ENCODE data around the gene CMSS1. TPM values are rescaled to one million over a fixed set of nuclear protein-coding genes. Genes with fewer than 3 reads are reported as not detected.

CMSS1 gene
- total and polyA plus RNA-seq, 7 experiments from 2014 or later, result 14.9 to 47.7 (median 18.4) TPM

DNA sequence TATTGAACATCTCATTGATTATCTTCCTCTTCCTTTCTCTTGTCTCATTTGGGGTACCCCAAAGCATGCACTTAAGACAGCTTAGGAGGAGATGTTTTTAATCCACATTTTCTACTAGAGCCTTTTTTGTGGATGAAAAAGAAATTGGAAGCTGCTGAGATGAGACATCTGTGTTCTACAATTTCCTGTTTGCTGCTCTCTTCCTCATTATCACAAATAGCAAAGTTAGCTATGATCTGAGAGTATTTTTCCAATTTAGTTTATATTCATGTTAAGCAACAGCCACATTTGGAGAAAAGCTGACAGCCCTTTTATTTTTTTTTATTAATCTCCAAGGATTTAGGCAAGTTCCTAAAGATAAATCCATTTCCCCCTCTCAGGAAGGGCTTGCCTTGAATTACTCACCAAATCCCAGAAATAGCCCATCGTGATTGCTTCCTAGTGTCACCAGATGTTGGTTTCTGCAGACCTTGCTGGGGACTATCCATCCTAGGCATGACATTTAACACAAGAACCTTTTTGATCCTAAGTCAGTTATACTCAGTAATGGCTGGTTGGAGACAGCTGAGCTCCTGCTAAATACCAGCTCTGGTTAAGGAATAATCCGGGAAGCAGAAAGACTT is 367.4 kb downstream of the CMSS1 start:
- Mint-ChIP-seq H3K4me1 (peaks cover 0 to 4% (median 0%) of the 10 kb centered on the region in 7 donors), H3K36me3 (peaks cover 7 to 26% (median 22%) of the 10 kb centered on the region in 5 donors), H3K27me3 (peaks cover 0 to 12% (median 3%) of the 10 kb centered on the region in 5 donors), H3K9me3 (peaks cover 0 to 21% (median 9%) of the 10 kb centered on the region in 11 donors), H3K27ac (no peak overlapping the region), H3K4me3 (no peak overlapping the region)
- intact Hi-C loops (cut with micrococcal nuclease), result no loop called here
- Histone ChIP-seq H3K27me3 (ENCODE audit: control insufficient read depth in 2 of 2, insufficient read depth in 2 of 2, low read length in 2 of 2) (no peaks in the 10 kb centered on the region), H3K36me3 (ENCODE audit: control insufficient read depth in 2 of 3, insufficient read depth in 3 of 3, low read length in 3 of 3) (no peaks in the 10 kb centered on the region), H3K9me3 (ENCODE audit: control insufficient read depth in 2 of 3, low read length in 3 of 3) (peaks cover 0 to 2% (median 0%) of the 10 kb centered on the region in 3 experiments), H3K27ac (ENCODE audit: low read depth, low read length) (no peak overlapping the region), H3K4me3 (ENCODE audit: low read length) (no peak overlapping the region), H3K4me1 (ENCODE audit: control insufficient read depth in 2 of 2, insufficient read depth in 2 of 2, low read length in 2 of 2) (no peaks in the 10 kb centered on the region)
- ChIA-PET CTCF (no interaction called here), POLR2A (no interaction called here)
- DNase-seq (no peak), ATAC-seq (no peak)

DNA sequence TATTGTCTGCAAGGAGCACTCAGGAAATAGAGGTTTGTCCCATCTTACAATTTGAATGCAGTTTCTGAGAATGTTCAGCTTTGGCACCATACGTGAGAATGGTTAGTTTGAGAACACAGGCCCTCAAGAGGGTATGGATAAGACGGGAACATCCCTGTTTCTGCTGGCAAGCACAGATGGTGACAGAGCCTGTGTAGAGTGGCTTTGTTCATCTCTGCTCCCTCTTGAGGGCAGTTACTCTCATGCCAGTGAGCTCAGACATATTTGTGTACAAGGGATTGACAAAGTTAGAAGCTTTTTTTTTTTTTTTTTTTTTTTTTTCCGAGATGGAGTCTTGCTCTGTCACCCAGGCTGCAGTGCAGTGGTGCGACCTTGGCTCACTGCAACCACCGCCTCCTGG is 368.2 kb downstream of the CMSS1 start:
- Mint-ChIP-seq H3K27me3 (peaks cover 0 to 13% (median 6%) of the 10 kb centered on the region in 5 donors), H3K36me3 (peaks cover 0 to 18% (median 15%) of the 10 kb centered on the region in 5 donors), H3K4me3 (no peak overlapping the region), H3K4me1 (peaks cover 0 to 2% (median 0%) of the 10 kb centered on the region in 7 donors), H3K9me3 (peaks cover 0 to 13% (median 2%) of the 10 kb centered on the region in 11 donors), H3K27ac (no peak overlapping the region)
- Histone ChIP-seq H3K36me3 (ENCODE audit: control insufficient read depth in 2 of 3, insufficient read depth in 3 of 3, low read length in 3 of 3) (no peaks in the 10 kb centered on the region), H3K9me3 (ENCODE audit: control insufficient read depth in 2 of 3, low read length in 3 of 3) (no peaks in the 10 kb centered on the region), H3K4me1 (ENCODE audit: control insufficient read depth in 2 of 2, insufficient read depth in 2 of 2, low read length in 2 of 2) (no peaks in the 10 kb centered on the region), H3K4me3 (ENCODE audit: low read length) (no peak overlapping the region), H3K27me3 (ENCODE audit: control insufficient read depth in 2 of 2, insufficient read depth in 2 of 2, low read length in 2 of 2) (no peaks in the 10 kb centered on the region), H3K27ac (ENCODE audit: low read depth, low read length) (no peak overlapping the region)
- DNase-seq, result no peak
- no peak for ATAC-seq
- ChIA-PET POLR2A (no interaction called here), CTCF (no interaction called here)
- intact Hi-C loops (cut with micrococcal nuclease), result no loop called here

DNA sequence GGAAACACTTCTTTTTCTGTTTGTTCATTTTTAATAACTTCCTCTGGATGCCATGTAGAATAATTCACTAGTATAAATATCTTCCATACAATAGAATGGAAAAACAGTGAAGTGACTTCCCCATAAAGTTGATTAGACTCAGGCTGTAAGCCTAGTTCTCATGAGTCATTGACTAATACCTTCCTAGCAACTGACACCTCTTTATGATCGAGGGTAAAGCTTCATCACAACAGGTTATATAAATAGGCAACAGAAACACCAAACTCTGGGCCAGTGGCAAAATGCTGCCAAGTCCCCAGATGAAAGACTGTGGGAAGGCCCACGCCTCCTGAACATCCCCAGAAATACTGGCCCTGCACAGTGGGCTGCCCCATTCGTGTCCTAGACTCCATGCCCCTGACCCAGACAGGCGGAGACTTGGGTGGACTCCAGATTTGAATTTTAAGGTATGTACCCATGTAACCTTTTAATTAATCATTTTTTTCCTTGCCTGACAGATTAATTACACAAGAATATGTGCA is 371.8 kb downstream of the CMSS1 start:
- H3K4me1 Mint-ChIP-seq, result no peaks in the 10 kb centered on the region
- H3K4me3 Mint-ChIP-seq, result no peak overlapping the region
- ATAC-seq, result no peak
- no peaks in the 10 kb centered on the region for H3K4me1 ChIP-seq (ENCODE audit: control insufficient read depth in 2 of 2, insufficient read depth in 2 of 2, low read length in 2 of 2)
- peaks cover 0 to 13% (median 6%) of the 10 kb centered on the region in 5 donors for H3K27me3 Mint-ChIP-seq
- H3K9me3 Mint-ChIP-seq, result peaks cover 0 to 4% (median 0%) of the 10 kb centered on the region in 11 donors
- no peak for DNase-seq
- ChIA-PET POLR2A (no interaction called here), CTCF (no interaction called here)
- H3K27me3 ChIP-seq (ENCODE audit: control insufficient read depth in 2 of 2, insufficient read depth in 2 of 2, low read length in 2 of 2), result no peaks in the 10 kb centered on the region
- H3K36me3 Mint-ChIP-seq, result peaks cover 0 to 7% (median 0%) of the 10 kb centered on the region in 5 donors
- no peaks in the 10 kb centered on the region for H3K9me3 ChIP-seq (ENCODE audit: control insufficient read depth in 2 of 3, low read length in 3 of 3)
- no peak overlapping the region for H3K27ac ChIP-seq (ENCODE audit: low read depth, low read length)
- H3K36me3 ChIP-seq (ENCODE audit: control insufficient read depth in 2 of 3, insufficient read depth in 3 of 3, low read length in 3 of 3), result no peaks in the 10 kb centered on the region
- no peak overlapping the region for H3K4me3 ChIP-seq (ENCODE audit: low read length)
- intact Hi-C loops (cut with micrococcal nuclease), result no loop called here
- no peak overlapping the region for H3K27ac Mint-ChIP-seq

DNA sequence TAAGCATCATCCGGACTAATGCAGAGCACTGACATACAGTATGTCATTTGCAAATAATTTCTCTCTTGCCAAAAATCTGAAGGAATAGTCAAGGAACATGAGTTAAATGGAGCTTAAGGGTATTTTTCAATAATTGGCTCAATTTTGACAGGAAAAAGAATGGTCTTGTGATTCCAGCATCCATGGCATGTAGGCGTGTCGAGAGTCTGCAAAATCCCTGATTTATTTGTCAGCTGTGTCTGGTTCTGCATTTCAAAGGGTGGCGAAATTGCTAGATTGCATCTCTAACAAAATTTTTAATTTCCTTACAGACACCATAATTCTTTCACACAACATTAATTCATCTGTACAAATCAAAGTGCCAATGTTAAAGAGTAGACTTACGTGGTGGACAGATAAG is 377.7 kb downstream of the CMSS1 start:
- DNase-seq, result no peak
- Mint-ChIP-seq H3K27me3 (peaks cover 0 to 4% (median 0%) of the 10 kb centered on the region in 5 donors), H3K36me3 (peaks cover 0 to 8% (median 4%) of the 10 kb centered on the region in 5 donors), H3K4me1 (peaks cover 0 to 4% (median 0%) of the 10 kb centered on the region in 7 donors), H3K27ac (no peak overlapping the region), H3K9me3 (peaks cover 0 to 4% (median 0%) of the 10 kb centered on the region in 11 donors), H3K4me3 (no peak overlapping the region)
- Histone ChIP-seq H3K27me3 (ENCODE audit: control insufficient read depth in 2 of 2, insufficient read depth in 2 of 2, low read length in 2 of 2) (no peaks in the 10 kb centered on the region), H3K9me3 (ENCODE audit: control insufficient read depth in 2 of 3, low read length in 3 of 3) (no peaks in the 10 kb centered on the region), H3K27ac (ENCODE audit: low read depth, low read length) (no peak overlapping the region), H3K36me3 (ENCODE audit: control insufficient read depth in 2 of 3, insufficient read depth in 3 of 3, low read length in 3 of 3) (no peaks in the 10 kb centered on the region), H3K4me1 (ENCODE audit: control insufficient read depth in 2 of 2, insufficient read depth in 2 of 2, low read length in 2 of 2) (no peaks in the 10 kb centered on the region), H3K4me3 (ENCODE audit: low read length) (no peak overlapping the region)
- ChIA-PET CTCF (no interaction called here), POLR2A (no interaction called here)
- no peak for ATAC-seq
- intact Hi-C loops (cut with micrococcal nuclease), result no loop called here

DNA sequence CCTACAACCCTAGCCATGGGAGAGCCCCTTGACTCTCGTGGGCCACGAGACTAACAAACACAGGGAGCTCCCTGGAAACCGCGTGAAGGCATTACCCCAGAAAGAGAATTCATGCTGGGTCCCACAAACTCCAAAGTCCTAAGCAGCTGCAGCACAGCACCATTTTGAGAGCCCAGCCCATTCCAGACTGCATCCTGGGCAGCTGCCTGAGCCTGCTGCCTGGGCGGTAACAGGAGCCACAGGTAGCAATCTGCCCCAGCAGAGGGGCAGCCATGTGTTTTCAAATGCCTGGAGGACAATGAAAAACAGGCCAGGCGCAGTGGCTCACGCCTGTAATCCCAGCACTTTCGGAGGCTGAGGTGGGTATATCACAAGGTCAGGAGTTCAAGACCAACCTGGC is 380.2 kb downstream of the CMSS1 start:
- H3K27me3 Mint-ChIP-seq, result no peaks in the 10 kb centered on the region
- DNase-seq (no peak), ATAC-seq (no peak)
- no peak overlapping the region for H3K27ac Mint-ChIP-seq
- Histone ChIP-seq H3K4me1 (ENCODE audit: control insufficient read depth in 2 of 2, insufficient read depth in 2 of 2, low read length in 2 of 2) (no peaks in the 10 kb centered on the region), H3K4me3 (ENCODE audit: low read length) (no peak overlapping the region), H3K27ac (ENCODE audit: low read depth, low read length) (no peak overlapping the region), H3K9me3 (ENCODE audit: control insufficient read depth in 2 of 3, low read length in 3 of 3) (no peaks in the 10 kb centered on the region), H3K27me3 (ENCODE audit: control insufficient read depth in 2 of 2, insufficient read depth in 2 of 2, low read length in 2 of 2) (no peaks in the 10 kb centered on the region), H3K36me3 (ENCODE audit: control insufficient read depth in 2 of 3, insufficient read depth in 3 of 3, low read length in 3 of 3) (no peaks in the 10 kb centered on the region)
- peaks cover 0 to 3% (median 0%) of the 10 kb centered on the region in 11 donors for H3K9me3 Mint-ChIP-seq
- intact Hi-C loops (cut with micrococcal nuclease), result no loop called here
- H3K4me1 Mint-ChIP-seq, result peaks cover 0 to 4% (median 0%) of the 10 kb centered on the region in 7 donors
- peaks cover 0 to 8% (median 4%) of the 10 kb centered on the region in 5 donors for H3K36me3 Mint-ChIP-seq
- ChIA-PET CTCF (no interaction called here), POLR2A (no interaction called here)
- H3K4me3 Mint-ChIP-seq, result no peak overlapping the region

DNA sequence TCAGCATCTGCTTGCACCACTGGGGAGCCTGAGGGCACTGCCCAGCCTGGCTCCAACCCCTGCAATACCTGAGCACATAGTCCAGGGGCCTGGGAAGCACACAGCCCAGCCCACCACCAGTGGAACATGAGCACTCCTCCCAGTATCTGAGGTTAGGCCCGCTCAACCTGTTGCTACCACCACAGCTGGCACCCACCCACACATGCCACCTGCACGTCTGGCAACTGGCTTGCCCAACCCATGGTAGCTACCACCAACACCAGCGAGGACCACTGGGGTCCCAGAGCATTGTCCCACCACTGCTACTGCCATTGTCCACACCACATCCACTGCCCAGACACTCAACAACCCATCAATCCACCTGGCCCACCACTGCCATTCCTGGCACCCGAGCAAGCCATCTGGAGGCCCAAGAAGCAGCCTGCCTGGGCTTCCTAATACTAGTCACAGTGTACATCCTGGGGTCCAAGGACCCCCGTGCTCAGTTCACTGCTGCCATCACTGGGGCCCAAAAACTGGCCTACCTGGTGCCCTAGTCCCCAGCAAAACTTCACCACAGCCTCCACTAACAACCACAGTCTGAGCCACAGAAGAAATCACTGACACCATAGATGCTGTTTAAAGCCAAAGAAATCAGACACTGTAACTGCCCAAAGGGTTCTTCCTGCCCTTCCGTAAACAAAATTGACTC is 381.1 kb downstream of the CMSS1 start:
- Histone ChIP-seq H3K27ac (ENCODE audit: low read depth, low read length) (no peak overlapping the region), H3K27me3 (ENCODE audit: control insufficient read depth in 2 of 2, insufficient read depth in 2 of 2, low read length in 2 of 2) (no peaks in the 10 kb centered on the region), H3K9me3 (ENCODE audit: control insufficient read depth in 2 of 3, low read length in 3 of 3) (no peaks in the 10 kb centered on the region), H3K4me1 (ENCODE audit: control insufficient read depth in 2 of 2, insufficient read depth in 2 of 2, low read length in 2 of 2) (no peaks in the 10 kb centered on the region), H3K36me3 (ENCODE audit: control insufficient read depth in 2 of 3, insufficient read depth in 3 of 3, low read length in 3 of 3) (no peaks in the 10 kb centered on the region), H3K4me3 (ENCODE audit: low read length) (no peak overlapping the region)
- no peaks in the 10 kb centered on the region for H3K27me3 Mint-ChIP-seq
- peaks cover 0 to 3% (median 0%) of the 10 kb centered on the region in 11 donors for H3K9me3 Mint-ChIP-seq
- peaks cover 0 to 4% (median 0%) of the 10 kb centered on the region in 7 donors for H3K4me1 Mint-ChIP-seq
- no peak overlapping the region for H3K27ac Mint-ChIP-seq
- DNase-seq (no peak), ATAC-seq (no peak)
- ChIA-PET POLR2A (no interaction called here), CTCF (no interaction called here)
- intact Hi-C loops (cut with micrococcal nuclease), result no loop called here
- no peak overlapping the region for H3K4me3 Mint-ChIP-seq
- peaks cover 0 to 8% (median 4%) of the 10 kb centered on the region in 5 donors for H3K36me3 Mint-ChIP-seq

All from naive thymus-derived CD4-positive, alpha-beta T cell (primary cell).